Neural cell (in vitro differentiated cells): ENCODE measurements around the gene KLHL42. TPM values are rescaled to one million over a fixed set of nuclear protein-coding genes. Genes with fewer than 3 reads are reported as not detected.
"Not testable (repeated sequence)": the region's sequence is repeated elsewhere in the genome, so short reads cannot be mapped to it uniquely, and the experiment has no call there.

Experiments used
- H2AFZ ChIP-seq: fragments of 200-600, 300-800 bp; sonication (generic), shearing (Covaris generic); 2 replicates; pipeline ENCODE4 v1.6.0; 2014; ENCODE audit warnings: low read depth, mild to moderate bottlenecking, antibody characterized with exemption, low read length, moderate library complexity
- H3F3A ChIP-seq: fragments of 200-600 bp; shearing (Covaris generic); 2 replicates; pipeline ENCODE4 v1.6.1; 2016; ENCODE audit warnings: mild to moderate bottlenecking, moderate library complexity, mixed read lengths, antibody characterized with exemption, low read length; ENCODE audit not compliant: insufficient read depth, poor library complexity, severe bottlenecking
- H3K27ac ChIP-seq: fragments of 200-600, 300-800 bp; sonication (generic), shearing (Covaris generic); 2 replicates; pipeline ENCODE4 v1.5.1; 2014; ENCODE audit warnings: mild to moderate bottlenecking, low read length, moderate library complexity
- H3K27me3 ChIP-seq: fragments of 300-800, 200-600 bp; sonication (generic), shearing (Covaris generic); 2 replicates; pipeline ENCODE4 v1.6.0; 2014; ENCODE audit warnings: mild to moderate bottlenecking, low read depth, low read length, moderate library complexity; ENCODE audit not compliant: insufficient read depth
- H3K36me3 ChIP-seq: fragments of 300-800, 200-600 bp; sonication (generic), shearing (Covaris generic); 2 replicates; pipeline ENCODE4 v1.5.1; 2014; ENCODE audit warnings: mild to moderate bottlenecking, antibody characterized with exemption, low read length, moderate library complexity; ENCODE audit not compliant: insufficient read depth
- H3K4me2 ChIP-seq: fragments of 300-800, 200-600 bp; sonication (generic), shearing (Covaris generic); 2 replicates; pipeline ENCODE4 v1.6.0; 2014; ENCODE audit warnings: mild to moderate bottlenecking, low read length
- H3K4me3 ChIP-seq: fragments of 300-800, 200-600 bp; sonication (generic), shearing (Covaris generic); 2 replicates; pipeline ENCODE4 v1.5.1; 2014; ENCODE audit warnings: mild to moderate bottlenecking, low read length, moderate library complexity
- H3K79me2 ChIP-seq: fragments of 200-600 bp; shearing (Covaris generic); replicated peaks from 2 replicates; pipeline ENCODE4 v1.6.0; 2014; ENCODE audit warnings: mild to moderate bottlenecking, low read length, moderate library complexity; ENCODE audit not compliant: insufficient read depth
- H3K9ac ChIP-seq: fragments of 300-800, 200-600 bp; sonication (generic), shearing (Covaris generic); 2 replicates; pipeline ENCODE4 v1.6.1; 2016; ENCODE audit warnings: mild to moderate bottlenecking, low read length, mixed read lengths
- H3K9me2 ChIP-seq: fragments of 200-600 bp; shearing (Covaris generic); 2 replicates; pipeline ENCODE4 v1.6.1; 2016; ENCODE audit warnings: mild to moderate bottlenecking, low read length, mixed read lengths; ENCODE audit not compliant: insufficient read depth
- H3K9me3 ChIP-seq: fragments of 200-600, 300-800 bp; sonication (generic), shearing (Covaris generic); 2 replicates; pipeline ENCODE4 v1.6.1; 2016; ENCODE audit warnings: mild to moderate bottlenecking, mixed run types, low read length, moderate library complexity, mixed read lengths
- H4K20me1 ChIP-seq: fragments of 200-600 bp; shearing (Covaris generic); 2 replicates; pipeline ENCODE4 v1.6.1; 2016; ENCODE audit warnings: mild to moderate bottlenecking, mixed run types; ENCODE audit not compliant: insufficient read depth
- CTCF ChIP-seq: fragments of 450-650 bp; IDR thresholded peaks from 2 replicates; pipeline ENCODE4 v1.5.1; 2014; ENCODE audit warnings: antibody characterized with exemption, mild to moderate bottlenecking, moderate library complexity; ENCODE audit not compliant: poor library complexity, severe bottlenecking
- EP300 ChIP-seq: fragments of 450-650 bp; conservative IDR thresholded peaks from 2 replicates; pipeline ENCODE4 v1.6.1; 2014; ENCODE audit warnings: antibody characterized with exemption, mild to moderate bottlenecking, moderate library complexity; ENCODE audit not compliant: poor library complexity, severe bottlenecking
- EZH2 ChIP-seq: fragments of 200-600, 300-800 bp; shearing (Covaris generic), sonication (generic); IDR thresholded peaks from 2 replicates; pipeline ENCODE4 v1.6.1; 2014; ENCODE audit warnings: antibody characterized with exemption, low read length, borderline replicate concordance, mild to moderate bottlenecking; ENCODE audit not compliant: insufficient read depth, poor library complexity, severe bottlenecking
- MXI1 ChIP-seq: fragments of 450-650 bp; conservative IDR thresholded peaks from 2 replicates; pipeline ENCODE4 v1.6.1; 2014; ENCODE audit warnings: antibody characterized with exemption, mild to moderate bottlenecking; ENCODE audit not compliant: poor library complexity, severe bottlenecking
- POLR2AphosphoS5 ChIP-seq: IDR thresholded peaks from 2 replicates; pipeline ENCODE4 v1.6.1; 2012
- RAD21 ChIP-seq: fragments of 450-650 bp; conservative IDR thresholded peaks from 2 replicates; pipeline ENCODE4 v1.6.1; 2014; ENCODE audit warnings: antibody characterized with exemption, mild to moderate bottlenecking, moderate library complexity
- REST ChIP-seq: IDR thresholded peaks from 2 replicates; pipeline ENCODE4 v1.6.1; 2012; ENCODE audit warnings: borderline replicate concordance
- SMC3 ChIP-seq: fragments of 450-650 bp; conservative IDR thresholded peaks from 2 replicates; pipeline ENCODE4 v1.6.1; 2014; ENCODE audit warnings: antibody characterized with exemption, mild to moderate bottlenecking, moderate library complexity; ENCODE audit not compliant: poor library complexity
- TAF1 ChIP-seq: IDR thresholded peaks from 2 replicates; pipeline ENCODE4 v1.6.1; 2012; ENCODE audit warnings: low read depth
- polyA plus RNA-seq: library from polyadenylated mRNA; depleted of rRNA; stranded (reverse); fragments of >200 nt; gene quantifications from 2 replicates; pipeline ENCODE4 v1.2.3, GENCODE V29; 2014

Gene KLHL42
- polyA plus RNA-seq, 1 donor from 2014 or later: 52.2 TPM

GRCh38 chr12:27845706-27846105 lies 65.7 kb downstream of the KLHL42 start:
- H3K4me3 ChIP-seq, H3K36me3 ChIP-seq, H2AFZ ChIP-seq, H4K20me1 ChIP-seq, H3K9me2 ChIP-seq, H3K4me2 ChIP-seq, H3K27me3 ChIP-seq, H3K27ac ChIP-seq, H3K79me2 ChIP-seq, H3K9me3 ChIP-seq, H3K9ac ChIP-seq, H3F3A ChIP-seq: not testable (repeated sequence)

GRCh38 chr12:27847293-27847692 lies 67.3 kb downstream of the KLHL42 start:
- H3K4me2 ChIP-seq, H3K27me3 ChIP-seq, H3K9ac ChIP-seq, H3K4me3 ChIP-seq, H3K9me3 ChIP-seq, H3K27ac ChIP-seq, H3K36me3 ChIP-seq, H2AFZ ChIP-seq, H3K9me2 ChIP-seq, H4K20me1 ChIP-seq, H3F3A ChIP-seq, H3K79me2 ChIP-seq: not testable (repeated sequence)

- Histone ChIP-seq H3K36me3 (no peaks in the 10 kb centered on the region), H3K9me3 (no peaks in the 10 kb centered on the region), H3K79me2 (no peaks in the 10 kb centered on the region), H4K20me1 (no peaks in the 10 kb centered on the region), H3K27me3 (no peaks in the 10 kb centered on the region), H3K4me2 (no peak overlapping the region), H3K9me2 (no peaks in the 10 kb centered on the region), H3F3A (no peaks in the 10 kb centered on the region), H3K9ac (no peak overlapping the region), H3K4me3 (no peak overlapping the region), H2AFZ (no peak overlapping the region), H3K27ac (no peak overlapping the region)
- TF ChIP-seq CTCF (no peak), MXI1 (no peak), RAD21 (no peak), TAF1 (no peak), EP300 (no peak), POLR2AphosphoS5 (no peak)
Measured at GRCh38 chr12:27851311-27851710, 71.3 kb downstream of the KLHL42 start.

- no peaks in the 10 kb centered on the region for H3F3A ChIP-seq
- H3K4me2 ChIP-seq: no peak overlapping the region
- H2AFZ ChIP-seq: no peak overlapping the region
- no peaks in the 10 kb centered on the region for H4K20me1 ChIP-seq
- TF ChIP-seq RAD21 (no peak), MXI1 (no peak), EP300 (no peak), TAF1 (no peak), EZH2 (no peak), SMC3 (no peak), CTCF (no peak), REST (no peak), POLR2AphosphoS5 (no peak)
- no peaks in the 10 kb centered on the region for H3K27me3 ChIP-seq
- no peaks in the 10 kb centered on the region for H3K36me3 ChIP-seq
- H3K9me2 ChIP-seq: no peaks in the 10 kb centered on the region
- H3K4me3 ChIP-seq: no peak overlapping the region
- H3K27ac ChIP-seq: no peak overlapping the region
- H3K9me3 ChIP-seq: no peaks in the 10 kb centered on the region
- H3K9ac ChIP-seq: no peak overlapping the region
- no peaks in the 10 kb centered on the region for H3K79me2 ChIP-seq
Measured at GRCh38 chr12:27852117-27852516, 72.1 kb downstream of the KLHL42 start.
